HG03280 (cell line): ENCODE measurements around the gene MIEF1.
"Not testable (repeated sequence)": the region's sequence is repeated elsewhere in the genome, so short reads cannot be mapped to it uniquely, and the experiment has no call there.

Experiments
- ATAC-seq: cut with Tn5 transposase; IDR thresholded peaks from one replicate; pipeline ENCODE4 v1.9.1; 2021; ENCODE audit warnings: mild to moderate bottlenecking, moderate library complexity; ENCODE audit not compliant: unreplicated experiment

MIEF1 gene

GRCh38 chr22:39489094-39490068 is 12.7 kb upstream of the MIEF1 start:
- no peak for ATAC-seq

GRCh38 chr22:39490135-39490798 is 11.8 kb upstream of the MIEF1 start:
- ATAC-seq = peak; percentile 82

GRCh38 chr22:39490966-39491680 is 11.0 kb upstream of the MIEF1 start:
- ATAC-seq = no peak

GRCh38 chr22:39491696-39492095 is 10.4 kb upstream of the MIEF1 start:
- no peak for ATAC-seq

- ATAC-seq = no peak
These were observed 9.9 kb upstream of the MIEF1 start for GRCh38 chr22:39492186-39492585.

- ATAC-seq = no peak
These were observed 8.3 kb upstream of the MIEF1 start for GRCh38 chr22:39493759-39494158.

- ATAC-seq = no peak
These were observed 7.5 kb upstream of the MIEF1 start for GRCh38 chr22:39494471-39495120.

- ATAC-seq = no peak
These were observed 5.8 kb upstream of the MIEF1 start for GRCh38 chr22:39496131-39496838.

- no peak for ATAC-seq
These were observed 4.7 kb upstream of the MIEF1 start for GRCh38 chr22:39497429-39497828.

GRCh38 chr22:39498368-39498767 is 3.7 kb upstream of the MIEF1 start:
- no peak for ATAC-seq

- no peak for ATAC-seq
These were observed 3.3 kb upstream of the MIEF1 start for GRCh38 chr22:39498802-39499201.

- no peak for ATAC-seq
These were observed 2.0 kb upstream of the MIEF1 start for GRCh38 chr22:39500101-39500500.

GRCh38 chr22:39501644-39502108 is 414 bp upstream of the MIEF1 start:
- ATAC-seq = no peak

GRCh38 chr22:39502789-39503409 is 809 bp downstream of the MIEF1 start:
- ATAC-seq = no peak

GRCh38 chr22:39503630-39504029 is 1.5 kb downstream of the MIEF1 start:
- ATAC-seq = no peak

- ATAC-seq = no peak
These were observed 2.0 kb downstream of the MIEF1 start for GRCh38 chr22:39504071-39504470.

- not testable (repeated sequence) for ATAC-seq
These were observed 4.9 kb downstream of the MIEF1 start for GRCh38 chr22:39507021-39507420.

- ATAC-seq = no peak
These were observed 6.3 kb downstream of the MIEF1 start for GRCh38 chr22:39508393-39508792.

- no peak for ATAC-seq
These were observed 8.5 kb downstream of the MIEF1 start for GRCh38 chr22:39510529-39511149.
